Fibroblast of lung (primary cell): ENCODE measurements around the gene TRIML1. TPM values are rescaled to one million over a fixed set of nuclear protein-coding genes. Genes with fewer than 3 reads are reported as not detected.

Experiments
- DNase-seq, 2 donors: peaks; one replicate each; pipeline versions ENCODE4 v3.0.0 to v3.0.0-alpha.2; 2010; ENCODE audit warnings: low read depth in 2 of 2
- H2AFZ ChIP-seq: 2 replicates; pipeline ENCODE4 v1.5.1; 2012; ENCODE audit warnings: low read length, control low read depth, inconsistent platforms
- H3K27ac ChIP-seq: 2 replicates; pipeline ENCODE4 v1.5.1; 2011; ENCODE audit warnings: low read length, control low read depth; ENCODE audit not compliant: insufficient read depth
- H3K27me3 ChIP-seq: 2 replicates; pipeline ENCODE4 v1.5.1; 2011; ENCODE audit warnings: mild to moderate bottlenecking, low read length; ENCODE audit not compliant: control insufficient read depth, insufficient read depth
- H3K36me3 ChIP-seq: 2 replicates; pipeline ENCODE4 v1.5.1; 2011; ENCODE audit warnings: low read length; ENCODE audit not compliant: control insufficient read depth, insufficient read depth
- H3K4me1 ChIP-seq: 2 replicates; pipeline ENCODE4 v1.5.1; 2011; ENCODE audit warnings: low read length; ENCODE audit not compliant: control insufficient read depth, insufficient read depth; ENCODE audit errors: extremely low read depth
- H3K4me2 ChIP-seq: 2 replicates; pipeline ENCODE4 v1.5.1; 2011; ENCODE audit warnings: low read length, control low read depth; ENCODE audit not compliant: insufficient read depth; ENCODE audit errors: extremely low read depth
- H3K4me3 ChIP-seq, 4 experiments: fragments of 200-600 bp in 1 of 4; sonication (generic) in 1 of 4; replicated peaks in 1 of 4; 2 replicates each; pipeline ENCODE4 v1.5.1; 2011 to 2016; ENCODE audit warnings: low read length in 4 of 4, low read depth in 3 of 4, mild to moderate bottlenecking in 3 of 4, control low read depth in 2 of 4, inconsistent platforms in 1 of 4, mixed read lengths in 1 of 4; ENCODE audit not compliant: insufficient read depth in 1 of 4; ENCODE audit errors: control extremely low read depth in 1 of 4
- H3K79me2 ChIP-seq: 2 replicates; pipeline ENCODE4 v1.5.1; 2012; ENCODE audit warnings: mild to moderate bottlenecking, low read length, inconsistent platforms; ENCODE audit not compliant: control insufficient read depth, insufficient read depth
- H3K9ac ChIP-seq: 2 replicates; pipeline ENCODE4 v1.5.1; 2011; ENCODE audit warnings: mild to moderate bottlenecking, low read length, control low read depth; ENCODE audit not compliant: insufficient read depth
- H3K9me3 ChIP-seq: 2 replicates; pipeline ENCODE4 v1.5.1; 2012; ENCODE audit warnings: low read depth, low read length; ENCODE audit not compliant: control insufficient read depth, insufficient read depth
- H4K20me1 ChIP-seq: 2 replicates; pipeline ENCODE4 v1.5.1; 2011; ENCODE audit warnings: low read length; ENCODE audit not compliant: control insufficient read depth, insufficient read depth; ENCODE audit errors: extremely low read depth
- EZH2 ChIP-seq: IDR thresholded peaks from 2 replicates; pipeline ENCODE4 v1.5.1; 2012; ENCODE audit warnings: low read length, control low read depth, mild to moderate bottlenecking; ENCODE audit errors: missing control alignments
- polyA plus RNA-seq, 2 donors: library from polyadenylated mRNA; depleted of rRNA in 1 of 2; stranded (reverse) in 1 of 2; unstranded in 1 of 2; fragments of >200 nt; gene quantifications; 2 replicates each; pipeline ENCODE4 v1.2.1, GENCODE V29; 2011 to 2012; ENCODE audit warnings: missing spikeins in 1 of 2
- total RNA-seq: library from RNA; depleted of rRNA; stranded (reverse); fragments of >200 nt; gene quantifications from 2 replicates; pipeline ENCODE4 v1.2.1, GENCODE V29; 2014
- TF ChIP-seq, protein P1 (sequence below), 2 donors: IDR thresholded peaks in 1 of 2; conservative IDR thresholded peaks in 1 of 2; 1 replicate in 1 of 2; 2 replicates in 1 of 2; pipeline ENCODE4 v1.5.1; 2011 to 2012; ENCODE audit warnings: low read length in 2 of 2, control low read depth in 1 of 2, inconsistent platforms in 1 of 2, low read depth in 1 of 2, mild to moderate bottlenecking in 1 of 2

Gene TRIML1
- total and polyA plus RNA-seq, 2 donors (not counting 1 experiment from before 2014, with no cell fraction given) = not detected

DNA sequence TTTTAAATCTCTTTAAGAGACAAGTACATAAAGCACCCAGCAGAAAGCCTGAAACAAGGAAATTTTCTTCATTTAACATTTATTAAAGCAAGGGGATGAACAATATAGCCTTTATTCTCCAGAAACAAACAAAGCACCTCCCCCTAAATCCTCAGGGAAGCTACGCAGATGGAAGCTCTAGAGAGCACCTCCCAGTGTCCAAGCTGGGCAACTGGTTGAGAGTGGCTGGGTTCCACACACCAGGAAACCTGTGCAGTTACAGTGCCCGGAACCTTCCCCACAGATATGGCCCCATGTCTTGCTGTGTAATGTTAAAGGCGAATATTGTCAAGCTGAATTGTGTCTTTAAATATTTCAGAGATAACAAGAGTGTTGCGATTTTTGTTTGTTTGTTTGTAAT, 8.9 kb upstream of the TRIML1 start:
- DNase-seq = no peak
- Histone ChIP-seq H3K36me3 (no peaks in the 10 kb centered on the region), H3K4me2 (no peak overlapping the region), H4K20me1 (no peaks in the 10 kb centered on the region), H3K4me3 (no peak overlapping the region), H3K79me2 (no peaks in the 10 kb centered on the region), H3K4me1 (peaks cover 8% of the 10 kb centered on the region), H3K9ac (no peak overlapping the region), H3K27ac (no peak overlapping the region), H3K27me3 (no peaks in the 10 kb centered on the region), H2AFZ (no peak overlapping the region), H3K9me3 (no peaks in the 10 kb centered on the region)
- no peak for TF ChIP-seq EZH2
- TF ChIP-seq, protein P1, sequence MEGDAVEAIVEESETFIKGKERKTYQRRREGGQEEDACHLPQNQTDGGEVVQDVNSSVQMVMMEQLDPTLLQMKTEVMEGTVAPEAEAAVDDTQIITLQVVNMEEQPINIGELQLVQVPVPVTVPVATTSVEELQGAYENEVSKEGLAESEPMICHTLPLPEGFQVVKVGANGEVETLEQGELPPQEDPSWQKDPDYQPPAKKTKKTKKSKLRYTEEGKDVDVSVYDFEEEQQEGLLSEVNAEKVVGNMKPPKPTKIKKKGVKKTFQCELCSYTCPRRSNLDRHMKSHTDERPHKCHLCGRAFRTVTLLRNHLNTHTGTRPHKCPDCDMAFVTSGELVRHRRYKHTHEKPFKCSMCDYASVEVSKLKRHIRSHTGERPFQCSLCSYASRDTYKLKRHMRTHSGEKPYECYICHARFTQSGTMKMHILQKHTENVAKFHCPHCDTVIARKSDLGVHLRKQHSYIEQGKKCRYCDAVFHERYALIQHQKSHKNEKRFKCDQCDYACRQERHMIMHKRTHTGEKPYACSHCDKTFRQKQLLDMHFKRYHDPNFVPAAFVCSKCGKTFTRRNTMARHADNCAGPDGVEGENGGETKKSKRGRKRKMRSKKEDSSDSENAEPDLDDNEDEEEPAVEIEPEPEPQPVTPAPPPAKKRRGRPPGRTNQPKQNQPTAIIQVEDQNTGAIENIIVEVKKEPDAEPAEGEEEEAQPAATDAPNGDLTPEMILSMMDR (conservative IDR thresholded peaks at IDR 0.05 in 1 of 2, IDR thresholded peaks at IDR 0.05 in 1 of 2; ENCODE audit: low read depth in 1 of 2, low read length in 2 of 2) = no peak

DNA sequence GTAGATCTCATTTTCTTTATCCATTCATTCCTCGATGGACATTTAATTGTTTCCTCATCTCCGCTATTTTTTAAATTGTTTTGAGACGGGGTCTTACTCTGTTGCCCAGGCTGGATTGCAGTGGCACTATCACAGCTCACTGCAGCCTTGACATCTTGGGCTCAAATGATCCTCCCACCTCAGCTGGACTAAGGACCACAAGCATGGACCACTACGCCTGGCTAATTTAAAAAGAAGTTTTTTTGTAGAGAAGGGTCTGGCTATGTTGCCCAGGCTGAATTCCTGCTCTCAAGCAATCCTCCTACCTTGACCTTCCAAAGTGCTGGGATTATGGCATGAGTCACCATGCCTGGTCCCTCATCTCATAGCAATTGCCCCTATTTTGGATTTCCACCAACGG, 7.0 kb upstream of the TRIML1 start:
- Histone ChIP-seq H3K9ac (no peak overlapping the region), H3K4me3 (no peak overlapping the region), H3K4me2 (no peak overlapping the region), H3K79me2 (no peaks in the 10 kb centered on the region), H4K20me1 (no peaks in the 10 kb centered on the region), H3K36me3 (no peaks in the 10 kb centered on the region), H3K27me3 (no peaks in the 10 kb centered on the region), H3K27ac (no peak overlapping the region), H3K4me1 (peaks cover 4% of the 10 kb centered on the region), H3K9me3 (no peaks in the 10 kb centered on the region), H2AFZ (no peak overlapping the region)
- no peak for DNase-seq
- no peak for TF ChIP-seq EZH2
- TF ChIP-seq, protein P1 (conservative IDR thresholded peaks at IDR 0.05 in 1 of 2, IDR thresholded peaks at IDR 0.05 in 1 of 2; ENCODE audit: low read depth in 1 of 2, low read length in 2 of 2) = no peak

DNA sequence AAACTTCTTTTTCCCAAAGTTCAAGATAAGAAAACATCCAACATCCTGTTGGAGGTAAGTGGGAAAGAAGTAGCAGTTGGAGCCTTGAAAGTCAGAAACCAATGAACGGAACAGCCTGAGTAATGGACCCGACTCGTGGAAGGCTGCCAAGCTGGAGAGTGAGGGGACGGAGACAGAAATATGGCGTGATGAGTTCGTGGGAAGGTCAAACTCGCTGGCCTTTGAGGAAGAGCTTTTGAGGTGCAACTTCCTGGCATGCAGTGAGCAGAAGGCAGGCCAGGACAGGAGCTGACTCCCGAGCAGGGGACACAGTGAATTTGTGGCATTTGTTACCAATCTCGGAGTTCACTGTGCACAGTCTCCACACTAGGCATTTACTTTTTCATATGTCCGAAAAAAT, 1.0 kb upstream of the TRIML1 start:
- no peak overlapping the region for H3K9ac ChIP-seq
- no peaks in the 10 kb centered on the region for H3K9me3 ChIP-seq
- DNase-seq = no peak

More for the DNA sequence above, 1.0 kb upstream of the TRIML1 start:
- Histone ChIP-seq H3K4me3 (no peak overlapping the region), H3K36me3 (no peaks in the 10 kb centered on the region), H3K4me2 (no peak overlapping the region), H3K27me3 (no peaks in the 10 kb centered on the region), H3K27ac (no peak overlapping the region), H2AFZ (peak overlapping the region; percentile 35), H4K20me1 (no peaks in the 10 kb centered on the region), H3K79me2 (no peaks in the 10 kb centered on the region), H3K4me1 (no peaks in the 10 kb centered on the region)
- no peak for TF ChIP-seq EZH2
- TF ChIP-seq, protein P1 (conservative IDR thresholded peaks at IDR 0.05 in 1 of 2, IDR thresholded peaks at IDR 0.05 in 1 of 2; ENCODE audit: low read depth in 1 of 2, low read length in 2 of 2) = no peak
